MM.1S (cell line): Measurements from ENCODE around the gene C5AR2.
"Not testable (repeated sequence)": the region's sequence is repeated elsewhere in the genome, so short reads cannot be mapped to it uniquely, and the experiment has no call there.

Experiments
- CTCF ChIP-seq: fragments of 300-600 bp; sonication (generic); IDR thresholded peaks from 2 replicates; pipeline ENCODE4 v1.5.1; 2016; ENCODE audit warnings: antibody characterized with exemption, low read length, mixed read lengths
- EZH2phosphoT487 ChIP-seq: fragments of 300-600 bp; sonication (generic); IDR thresholded peaks from 2 replicates; pipeline ENCODE4 v1.6.1; 2018; ENCODE audit warnings: antibody characterized with exemption, low read length

GRCh38 chr19:47388721-47389120, 56.7 kb downstream of the C5AR2 start:
- TF ChIP-seq CTCF, EZH2phosphoT487: not testable (repeated sequence)
